GM10266 (cell line): ENCODE measurements around the gene NRG3.

Source experiments
- DNase-seq: peaks from one replicate; pipeline ENCODE4 v3.0.0; 2012; ENCODE audit errors: extremely low spot score
- TF ChIP-seq, protein P1 (sequence below): IDR thresholded peaks from 2 replicates; pipeline ENCODE4 v1.5.1; 2012; ENCODE audit warnings: mild to moderate bottlenecking, low read depth; ENCODE audit not compliant: control insufficient read depth, insufficient read depth; ENCODE audit errors: missing control alignments

The NRG3 gene

DNA sequence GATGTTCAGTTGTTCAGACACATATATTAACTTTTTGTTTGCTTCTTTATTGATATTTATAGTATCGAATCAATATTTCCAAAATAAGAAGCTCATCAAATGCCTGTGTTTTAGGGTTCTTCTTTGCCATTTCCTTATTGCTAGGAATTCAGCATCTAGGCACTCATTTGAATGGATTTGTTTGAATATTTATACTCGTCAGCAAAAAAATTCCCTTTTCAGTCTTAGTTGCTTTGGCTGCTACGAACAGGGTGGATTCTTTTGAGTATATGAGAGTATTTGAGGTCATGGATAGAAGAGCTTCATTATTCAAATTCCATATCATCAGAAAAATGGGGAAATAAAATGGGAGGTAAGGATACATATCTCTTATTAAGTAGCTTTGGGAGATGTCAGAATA, 706.9 kb downstream of the NRG3 start:
- TF ChIP-seq, protein P1, sequence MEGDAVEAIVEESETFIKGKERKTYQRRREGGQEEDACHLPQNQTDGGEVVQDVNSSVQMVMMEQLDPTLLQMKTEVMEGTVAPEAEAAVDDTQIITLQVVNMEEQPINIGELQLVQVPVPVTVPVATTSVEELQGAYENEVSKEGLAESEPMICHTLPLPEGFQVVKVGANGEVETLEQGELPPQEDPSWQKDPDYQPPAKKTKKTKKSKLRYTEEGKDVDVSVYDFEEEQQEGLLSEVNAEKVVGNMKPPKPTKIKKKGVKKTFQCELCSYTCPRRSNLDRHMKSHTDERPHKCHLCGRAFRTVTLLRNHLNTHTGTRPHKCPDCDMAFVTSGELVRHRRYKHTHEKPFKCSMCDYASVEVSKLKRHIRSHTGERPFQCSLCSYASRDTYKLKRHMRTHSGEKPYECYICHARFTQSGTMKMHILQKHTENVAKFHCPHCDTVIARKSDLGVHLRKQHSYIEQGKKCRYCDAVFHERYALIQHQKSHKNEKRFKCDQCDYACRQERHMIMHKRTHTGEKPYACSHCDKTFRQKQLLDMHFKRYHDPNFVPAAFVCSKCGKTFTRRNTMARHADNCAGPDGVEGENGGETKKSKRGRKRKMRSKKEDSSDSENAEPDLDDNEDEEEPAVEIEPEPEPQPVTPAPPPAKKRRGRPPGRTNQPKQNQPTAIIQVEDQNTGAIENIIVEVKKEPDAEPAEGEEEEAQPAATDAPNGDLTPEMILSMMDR, result no peak
- no peak for DNase-seq

DNA sequence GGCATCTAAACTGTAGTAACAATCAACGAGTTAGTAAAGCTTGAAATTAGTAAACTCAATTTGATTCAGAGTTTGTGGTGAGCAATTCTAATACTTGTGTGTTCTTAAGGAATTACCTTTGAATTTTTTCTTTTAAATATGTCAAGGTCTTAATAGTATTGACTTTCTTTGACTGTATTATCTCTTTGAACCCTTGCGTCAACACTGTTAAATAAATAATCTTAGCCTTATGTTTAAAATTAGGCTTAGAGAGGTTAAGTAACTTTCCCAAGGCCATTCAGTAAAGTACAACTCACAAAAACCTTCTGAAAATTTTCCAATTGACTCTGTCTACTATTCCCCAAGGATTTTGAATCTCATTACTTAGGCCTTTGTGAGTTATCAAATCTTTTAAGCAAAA, 716.4 kb downstream of the NRG3 start:
- no peak for DNase-seq
- TF ChIP-seq, protein P1, result no peak

DNA sequence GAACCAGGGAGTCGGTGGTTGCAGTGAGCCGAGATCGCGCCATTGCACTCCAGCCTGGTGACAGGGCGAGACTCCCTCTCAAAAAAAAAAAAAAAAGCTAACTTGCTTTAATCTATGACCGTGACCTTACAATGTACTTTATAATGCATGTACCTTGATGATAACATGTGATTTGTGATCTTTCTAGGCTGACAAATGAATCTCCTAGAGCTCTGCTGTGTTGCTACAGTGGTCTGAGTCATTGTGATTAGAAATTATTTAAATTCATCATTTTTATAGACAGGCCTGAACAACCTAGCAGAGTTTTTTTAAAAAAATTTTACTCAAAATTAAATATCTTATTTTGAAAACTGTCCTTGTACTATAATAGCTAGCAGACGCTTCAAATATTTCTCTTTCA, 722.8 kb downstream of the NRG3 start:
- TF ChIP-seq, protein P1, result no peak
- no peak for DNase-seq

DNA sequence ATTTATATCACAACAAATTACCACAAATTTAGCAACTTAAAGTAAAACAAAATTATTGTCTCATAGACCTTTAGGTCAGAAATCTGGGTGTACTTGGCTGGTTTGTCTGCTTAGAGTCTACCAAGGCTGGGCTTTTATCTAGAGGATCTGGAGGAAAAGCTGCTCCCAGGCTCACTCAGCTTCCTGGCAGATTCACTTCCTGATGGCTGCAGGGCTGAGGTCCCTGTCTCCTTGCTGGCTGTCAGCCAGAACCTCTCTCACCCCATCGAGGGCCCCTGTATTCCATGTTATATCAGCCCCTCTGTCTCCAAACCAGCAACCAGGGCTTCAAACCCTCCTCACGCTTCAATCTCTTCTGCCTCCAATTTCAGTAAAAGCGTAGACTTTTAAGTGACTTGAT, 734.9 kb downstream of the NRG3 start:
- TF ChIP-seq, protein P1, result no peak

DNA sequence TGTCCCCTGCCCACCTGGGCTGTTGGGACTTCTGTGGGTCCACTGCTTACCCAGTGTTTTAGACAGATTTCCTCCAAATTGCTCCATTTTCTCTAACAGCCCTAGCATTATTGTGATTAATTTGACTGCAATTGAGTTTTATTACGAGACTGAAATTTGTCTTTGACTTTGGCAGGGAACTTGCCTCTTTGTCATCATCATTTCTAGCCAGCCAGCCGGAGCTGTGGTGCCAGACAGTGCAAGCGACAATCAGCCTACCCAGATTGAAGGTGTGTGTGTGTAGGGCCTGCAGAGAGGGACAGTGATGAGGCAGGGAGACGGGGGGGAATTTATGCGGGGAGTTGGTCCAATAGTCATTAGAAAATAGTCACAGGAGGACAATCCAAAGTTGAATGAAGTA, 743.0 kb downstream of the NRG3 start:
- TF ChIP-seq, protein P1, result no peak
- no peak for DNase-seq

More for the DNA sequence above, 734.9 kb downstream of the NRG3 start:
- no peak for DNase-seq

DNA sequence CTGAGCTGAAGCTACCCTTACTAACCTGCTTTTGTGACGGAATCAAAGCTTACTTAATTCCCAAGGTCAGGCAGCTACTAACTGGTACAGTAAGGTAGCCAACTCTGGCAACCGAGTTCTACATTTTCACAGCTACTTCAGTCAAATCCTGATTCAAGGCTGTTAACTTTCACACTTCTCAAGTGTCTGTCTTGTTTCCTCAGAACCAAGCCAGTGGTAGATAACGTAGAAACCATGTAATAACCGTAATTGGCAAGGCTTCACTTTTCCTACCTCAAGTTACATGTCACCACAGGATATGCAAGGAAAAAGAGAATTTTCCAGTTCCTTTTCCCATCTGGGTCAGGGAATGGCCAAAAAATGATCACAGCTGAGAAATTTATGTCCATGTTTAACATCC, 746.7 kb downstream of the NRG3 start:
- DNase-seq, result no peak
- TF ChIP-seq, protein P1, result no peak

GRCh38 chr10:82622479-82622878, 747.5 kb downstream of the NRG3 start:
- TF ChIP-seq, protein P1, result no peak
- DNase-seq, result no peak
